ENCODE results near the gene APOBEC3G. TPM values are rescaled to one million over a fixed set of nuclear protein-coding genes. Genes with fewer than 3 reads are reported as not detected.
"Not testable (repeated sequence)": the region's sequence is repeated elsewhere in the genome, so short reads cannot be mapped to it uniquely, and the experiment has no call there.

The APOBEC3G gene
- total RNA-seq, 4 donors from 2014 or later: 7.1 to 11.6 (median 9.4) TPM; not detected in 1

DNA sequence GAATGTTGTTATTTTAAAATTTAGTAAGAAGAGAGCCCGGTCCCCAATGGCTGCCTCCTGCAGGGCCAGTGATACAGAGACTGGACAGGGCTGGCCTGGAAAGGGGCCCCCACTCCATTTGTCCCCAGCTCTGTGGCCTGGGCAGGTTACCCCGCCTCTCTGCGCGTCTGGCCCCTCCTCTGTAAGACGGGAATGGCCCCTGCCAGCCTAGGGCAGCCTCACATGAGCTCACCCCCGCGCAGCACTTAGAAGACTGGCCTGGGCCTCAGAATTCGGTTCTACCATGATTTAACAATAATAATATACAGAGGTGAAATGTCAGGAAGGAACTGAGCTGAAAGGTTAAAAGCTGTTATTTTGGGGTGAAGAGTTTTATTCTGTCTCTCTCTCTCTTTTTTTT is 1.3 kb downstream of the APOBEC3G start:
- no peaks in the 10 kb centered on the region for H3K36me3 ChIP-seq
- no peak for DNase-seq
- TF ChIP-seq EP300 (IDR thresholded peaks at IDR 0.05; ENCODE audit: low read depth) (no peak), POLR2AphosphoS5 (IDR thresholded peaks at IDR 0.05) (no peak), POLR2A (IDR thresholded peaks at IDR 0.05) (no peak)
- TF ChIP-seq, protein P1, sequence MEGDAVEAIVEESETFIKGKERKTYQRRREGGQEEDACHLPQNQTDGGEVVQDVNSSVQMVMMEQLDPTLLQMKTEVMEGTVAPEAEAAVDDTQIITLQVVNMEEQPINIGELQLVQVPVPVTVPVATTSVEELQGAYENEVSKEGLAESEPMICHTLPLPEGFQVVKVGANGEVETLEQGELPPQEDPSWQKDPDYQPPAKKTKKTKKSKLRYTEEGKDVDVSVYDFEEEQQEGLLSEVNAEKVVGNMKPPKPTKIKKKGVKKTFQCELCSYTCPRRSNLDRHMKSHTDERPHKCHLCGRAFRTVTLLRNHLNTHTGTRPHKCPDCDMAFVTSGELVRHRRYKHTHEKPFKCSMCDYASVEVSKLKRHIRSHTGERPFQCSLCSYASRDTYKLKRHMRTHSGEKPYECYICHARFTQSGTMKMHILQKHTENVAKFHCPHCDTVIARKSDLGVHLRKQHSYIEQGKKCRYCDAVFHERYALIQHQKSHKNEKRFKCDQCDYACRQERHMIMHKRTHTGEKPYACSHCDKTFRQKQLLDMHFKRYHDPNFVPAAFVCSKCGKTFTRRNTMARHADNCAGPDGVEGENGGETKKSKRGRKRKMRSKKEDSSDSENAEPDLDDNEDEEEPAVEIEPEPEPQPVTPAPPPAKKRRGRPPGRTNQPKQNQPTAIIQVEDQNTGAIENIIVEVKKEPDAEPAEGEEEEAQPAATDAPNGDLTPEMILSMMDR (IDR thresholded peaks at IDR 0.05): no peak
- H3K9me3 ChIP-seq: no peaks in the 10 kb centered on the region
- H3K4me3 ChIP-seq: no peak overlapping the region
- in situ Hi-C loops (cut with MboI; ENCODE audit: low pct_ligation_motif_present in 1 of 4, low pct_unique_long_range_greater_than_20kb in 1 of 4, low sequenced_read_pairs in 3 of 4): no loop called here
- intact Hi-C loops (cut with DNase I; ENCODE audit: low total_unique reads): no loop called here
- H3K27me3 ChIP-seq: no peaks in the 10 kb centered on the region
- no peak overlapping the region for H3K27ac ChIP-seq
- WGBS, 2 donors (ENCODE audit: low coverage in 1 of 2): 89% methylated on average over 8 of the region's 8 CpGs; no CpG with 5 or more reads in 1 of the 2 donors
- H3K4me1 ChIP-seq: peaks cover 6 to 12% (median 12%) of the 10 kb centered on the region in 4 donors

DNA sequence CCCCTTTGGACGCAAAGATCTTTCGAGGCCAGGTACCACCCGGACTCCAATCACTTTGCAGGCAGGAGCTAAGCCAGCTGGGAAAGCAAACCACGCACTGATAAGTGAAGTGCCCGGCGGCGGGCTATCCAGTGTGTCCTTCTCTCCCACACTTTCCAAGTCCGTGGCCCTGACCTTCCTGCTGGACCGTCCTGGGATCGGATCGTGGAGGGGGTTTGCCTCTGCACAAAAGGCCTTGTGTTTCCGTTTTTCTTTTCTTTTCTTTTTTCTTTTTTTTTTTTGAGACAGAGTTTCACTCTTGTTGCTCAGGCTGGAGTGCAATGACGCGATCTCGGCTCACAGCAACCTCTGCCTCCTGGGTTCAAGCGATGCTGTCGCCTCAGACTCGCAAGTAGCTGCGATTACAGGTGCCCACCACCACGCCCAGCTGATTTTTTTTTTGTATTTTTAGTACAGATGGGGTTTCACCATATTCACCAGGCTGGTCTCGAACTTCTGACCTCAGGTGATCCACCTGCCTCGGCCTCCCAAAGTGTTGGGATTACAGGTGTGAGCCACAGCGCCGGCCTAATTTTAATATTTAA is 2.1 kb downstream of the APOBEC3G start:
- in situ Hi-C loops (cut with MboI; ENCODE audit: low pct_ligation_motif_present in 1 of 4, low pct_unique_long_range_greater_than_20kb in 1 of 4, low sequenced_read_pairs in 3 of 4); H3K4me3 ChIP-seq; H3K27ac ChIP-seq; DNase-seq; H3K9me3 ChIP-seq; H3K27me3 ChIP-seq; H3K36me3 ChIP-seq; intact Hi-C loops (cut with DNase I; ENCODE audit: low total_unique reads): not testable (repeated sequence)
- H3K4me1 ChIP-seq: peaks cover 6 to 12% (median 12%) of the 10 kb centered on the region in 4 donors
- 93 to 100% methylated on average over 5 to 24 of the region's 24 CpGs for WGBS, 2 donors (ENCODE audit: low coverage in 1 of 2)

DNA sequence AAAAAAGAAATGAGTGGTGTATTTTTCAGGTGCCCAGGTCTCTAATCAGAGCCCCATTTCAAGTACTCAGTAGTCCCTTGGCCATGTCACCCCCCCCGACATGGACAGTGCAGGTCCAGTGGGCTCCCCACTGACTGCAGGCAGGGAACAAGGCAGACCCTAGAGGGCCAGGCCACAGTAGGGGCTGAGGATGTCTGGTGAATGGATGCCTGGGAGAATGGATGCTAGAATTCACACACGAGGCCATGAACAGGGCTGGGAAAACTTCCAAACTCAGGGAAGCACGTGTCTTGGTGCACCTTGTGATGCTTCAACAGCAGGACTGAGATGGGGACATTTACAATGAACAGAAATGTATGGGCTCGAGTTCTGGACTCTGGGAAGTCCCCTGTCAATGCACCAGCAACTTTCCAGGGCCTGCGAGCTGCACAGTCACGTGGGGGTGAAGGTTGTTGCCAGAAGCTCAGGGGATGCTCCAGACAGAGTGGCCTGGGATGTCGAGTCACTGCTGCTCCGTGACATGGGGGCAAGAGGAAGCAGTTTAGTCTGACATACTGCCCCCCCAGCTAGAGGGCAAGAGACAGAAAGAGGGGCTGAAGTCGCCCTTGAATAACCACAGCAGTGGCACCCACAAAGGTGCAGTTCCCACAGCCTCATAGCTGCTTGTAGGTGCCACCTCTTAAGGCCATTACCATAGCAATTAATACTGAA is 3.1 kb downstream of the APOBEC3G start:
- H3K9me3 ChIP-seq: no peaks in the 10 kb centered on the region
- in situ Hi-C loops (cut with MboI; ENCODE audit: low pct_ligation_motif_present in 1 of 4, low pct_unique_long_range_greater_than_20kb in 1 of 4, low sequenced_read_pairs in 3 of 4): no loop called here
- no peak overlapping the region for H3K27ac ChIP-seq
- WGBS, 2 donors (ENCODE audit: low coverage in 1 of 2): 56% methylated on average over 9 of the region's 9 CpGs; no CpG with 5 or more reads in 1 of the 2 donors
- intact Hi-C loops (cut with DNase I; ENCODE audit: low total_unique reads): no loop called here
- TF ChIP-seq, protein P1 (IDR thresholded peaks at IDR 0.05): no peak
- no peak for TF ChIP-seq POLR2A (IDR thresholded peaks at IDR 0.05)
- TF ChIP-seq EP300 (IDR thresholded peaks at IDR 0.05; ENCODE audit: low read depth): no peak
- no peak for TF ChIP-seq POLR2AphosphoS5 (IDR thresholded peaks at IDR 0.05)
- no peak for DNase-seq
- no peaks in the 10 kb centered on the region for H3K36me3 ChIP-seq
- no peaks in the 10 kb centered on the region for H3K27me3 ChIP-seq
- peaks cover 6 to 12% (median 12%) of the 10 kb centered on the region in 4 donors for H3K4me1 ChIP-seq
- no peak overlapping the region for H3K4me3 ChIP-seq

DNA sequence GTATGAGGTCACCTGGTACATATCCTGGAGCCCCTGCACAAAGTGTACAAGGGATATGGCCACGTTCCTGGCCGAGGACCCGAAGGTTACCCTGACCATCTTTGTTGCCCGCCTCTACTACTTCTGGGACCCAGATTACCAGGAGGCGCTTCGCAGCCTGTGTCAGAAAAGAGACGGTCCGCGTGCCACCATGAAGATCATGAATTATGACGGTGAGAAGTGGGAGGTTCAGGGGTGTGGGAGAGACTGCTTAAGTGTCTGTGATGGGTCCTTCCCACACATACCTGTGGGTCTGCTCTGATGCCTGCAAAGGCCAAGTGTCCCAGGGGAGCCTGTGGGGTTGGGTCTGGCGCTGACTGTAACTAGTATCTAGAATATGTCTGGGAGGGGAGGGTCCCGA is 3.9 kb downstream of the APOBEC3G start:
- no peak overlapping the region for H3K27ac ChIP-seq
- peaks cover 6 to 12% (median 12%) of the 10 kb centered on the region in 4 donors for H3K4me1 ChIP-seq
- H3K9me3 ChIP-seq: no peaks in the 10 kb centered on the region
- WGBS, 2 donors (ENCODE audit: low coverage in 1 of 2): 91% methylated on average over 12 of the region's 12 CpGs; no CpG with 5 or more reads in 1 of the 2 donors
- no peaks in the 10 kb centered on the region for H3K27me3 ChIP-seq
- H3K4me3 ChIP-seq: no peak overlapping the region
- H3K36me3 ChIP-seq: no peaks in the 10 kb centered on the region
- intact Hi-C loops (cut with DNase I; ENCODE audit: low total_unique reads) (no loop called here), in situ Hi-C loops (cut with MboI; ENCODE audit: low pct_ligation_motif_present in 1 of 4, low pct_unique_long_range_greater_than_20kb in 1 of 4, low sequenced_read_pairs in 3 of 4) (no loop called here)
- DNase-seq: no peak
- TF ChIP-seq EP300 (IDR thresholded peaks at IDR 0.05; ENCODE audit: low read depth) (no peak), POLR2A (IDR thresholded peaks at IDR 0.05) (no peak), POLR2AphosphoS5 (IDR thresholded peaks at IDR 0.05) (no peak)
- TF ChIP-seq, protein P1 (IDR thresholded peaks at IDR 0.05): no peak
